Liver (tissue), 9 donors: ENCODE data around the gene ZCCHC9. TPM values are rescaled to one million over a fixed set of nuclear protein-coding genes. Genes with fewer than 3 reads are reported as not detected.

Experiments
- DNase-seq: peaks from one replicate; pipeline ENCODE4 v3.0.0-alpha.2; 2017; ENCODE audit warnings: low spot score
- H3K27ac ChIP-seq, 2 donors: one replicate each; pipeline ENCODE4 v1.7.0; 2013; ENCODE audit warnings: inconsistent platforms in 2 of 2, low read length in 2 of 2, control low read depth in 1 of 2, low read depth in 1 of 2, mild to moderate bottlenecking in 1 of 2
- H3K27me3 ChIP-seq, 4 donors: one replicate each; pipeline versions ENCODE4 v1.6.1 to v1.7.0; 2013; ENCODE audit warnings: low read length in 3 of 4, inconsistent platforms in 1 of 4, mild to moderate bottlenecking in 1 of 4, moderate library complexity in 1 of 4; ENCODE audit not compliant: control insufficient read depth in 4 of 4, insufficient read depth in 4 of 4
- H3K36me3 ChIP-seq, 4 donors: one replicate each; pipeline versions ENCODE4 v1.6.1 to v1.7.0; 2013; ENCODE audit warnings: low read length in 3 of 4, mild to moderate bottlenecking in 3 of 4, low read depth in 1 of 4, moderate library complexity in 1 of 4; ENCODE audit not compliant: control insufficient read depth in 4 of 4, insufficient read depth in 3 of 4
- H3K4me1 ChIP-seq, 4 donors: one replicate each; pipeline versions ENCODE4 v1.6.1 to v1.7.0; 2013; ENCODE audit warnings: low read length in 3 of 4, mild to moderate bottlenecking in 3 of 4, moderate library complexity in 1 of 4; ENCODE audit not compliant: control insufficient read depth in 4 of 4, insufficient read depth in 4 of 4
- H3K4me3 ChIP-seq, 3 donors: one replicate each; pipeline versions ENCODE4 v1.6.1 to v1.7.0; 2013; ENCODE audit warnings: low read length in 3 of 3, control low read depth in 1 of 3, low read depth in 1 of 3, mild to moderate bottlenecking in 1 of 3
- H3K9ac ChIP-seq, 2 donors: one replicate each; pipeline ENCODE4 v1.7.0; 2013; ENCODE audit warnings: low read length in 2 of 2, mild to moderate bottlenecking in 2 of 2, moderate library complexity in 2 of 2, control low read depth in 1 of 2, low read depth in 1 of 2
- H3K9me3 ChIP-seq, 4 donors: one replicate each; pipeline versions ENCODE4 v1.6.1 to v1.7.0; 2013; ENCODE audit warnings: low read length in 3 of 4; ENCODE audit not compliant: control insufficient read depth in 4 of 4
- ATF3 ChIP-seq: IDR thresholded peaks from 2 replicates; pipeline ENCODE4 v1.6.1; 2016; ENCODE audit warnings: antibody characterized with exemption
- CTCF ChIP-seq: fragments of 150-350 bp; IDR thresholded peaks from 2 replicates; pipeline ENCODE4 v1.5.1; 2017; ENCODE audit warnings: improper control_type of control experiment, low read depth, low read length; ENCODE audit not compliant: missing input control
- EGR1 ChIP-seq, 2 donors: IDR thresholded peaks; 2 replicates each; pipeline ENCODE4 v1.6.1; 2016 to 2018; ENCODE audit warnings: antibody characterized with exemption in 2 of 2, low read depth in 2 of 2
- FOXA1 ChIP-seq: IDR thresholded peaks from 2 replicates; pipeline ENCODE4 v1.6.1; 2016; ENCODE audit warnings: antibody characterized with exemption
- FOXA2 ChIP-seq: IDR thresholded peaks from 2 replicates; pipeline ENCODE4 v1.6.1; 2016; ENCODE audit warnings: antibody characterized with exemption
- HNF4A ChIP-seq, 2 donors: conservative IDR thresholded peaks; 2 replicates each; pipeline ENCODE4 v1.6.1; 2016; ENCODE audit warnings: antibody characterized with exemption in 2 of 2, mild to moderate bottlenecking in 2 of 2
- HNF4G ChIP-seq: IDR thresholded peaks from 2 replicates; pipeline ENCODE4 v1.6.1; 2016; ENCODE audit warnings: antibody characterized with exemption
- MAX ChIP-seq: IDR thresholded peaks from 2 replicates; pipeline ENCODE4 v1.6.1; 2016; ENCODE audit warnings: antibody characterized with exemption
- NR2F2 ChIP-seq: IDR thresholded peaks from 2 replicates; pipeline ENCODE4 v1.6.1; 2016; ENCODE audit warnings: antibody characterized with exemption
- RAD21 ChIP-seq, 2 donors: IDR thresholded peaks; 2 replicates each; pipeline ENCODE4 v1.6.1; 2016; ENCODE audit warnings: antibody characterized with exemption in 2 of 2, mild to moderate bottlenecking in 2 of 2
- REST ChIP-seq: IDR thresholded peaks from 2 replicates; pipeline ENCODE4 v1.6.1; 2016; ENCODE audit warnings: antibody characterized with exemption, mild to moderate bottlenecking
- RXRA ChIP-seq, 2 donors: IDR thresholded peaks; 2 replicates each; pipeline ENCODE4 v1.6.1; 2017 to 2018; ENCODE audit warnings: antibody characterized with exemption in 2 of 2, mild to moderate bottlenecking in 1 of 2
- SP1 ChIP-seq: IDR thresholded peaks from 2 replicates; pipeline ENCODE4 v1.6.1; 2018; ENCODE audit warnings: antibody characterized with exemption, mild to moderate bottlenecking
- TAF1 ChIP-seq: conservative IDR thresholded peaks from 2 replicates; pipeline ENCODE4 v1.6.1; 2016; ENCODE audit warnings: antibody characterized with exemption, mild to moderate bottlenecking
- YY1 ChIP-seq: IDR thresholded peaks from 2 replicates; pipeline ENCODE4 v1.6.1; 2016; ENCODE audit warnings: antibody characterized with exemption, mild to moderate bottlenecking
- WGBS: extraction: QIAGEN DNeasy Blood & Tissue Kit; methylation state at CpG from one replicate; pipeline ENCODE4 v1.1.7; 2013; 5-methylcytosine and 5-hydroxymethylcytosine counted together
- polyA plus RNA-seq, 2 donors: library from polyadenylated mRNA; stranded (reverse) in 1 of 2; unstranded in 1 of 2; fragments of 200-250 nt in 1 of 2; fragments of >200 nt in 1 of 2; fragmentation: Nextera tagmentation in 1 of 2; extraction: Ambion mirVana in 1 of 2; gene quantifications; one replicate each; pipeline versions ENCODE4 v1.2.1 to v1.2.3, GENCODE V29; 2013 to 2015
- total RNA-seq, 2 donors: library from RNA; depleted of rRNA; stranded (reverse); fragments of >200 nt; gene quantifications; one replicate each; pipeline ENCODE4 v1.2.3, GENCODE V29; 2014
- donor health status: healthy.
- donor health status: healthy.
- donor health status: healthy.
- donor health status: healthy.
- donor health status: healthy.

The ZCCHC9 gene
- total and polyA plus RNA-seq, 4 donors: 13.5 to 19.9 (median 19.0) TPM

- TF ChIP-seq REST: no peak
- TF ChIP-seq TAF1: no peak
- TF ChIP-seq EGR1 (IDR thresholded peaks at IDR 0.05; ENCODE audit: low read depth in 2 of 2): no peak
- TF ChIP-seq YY1: no peak
- TF ChIP-seq MAX: no peak
- TF ChIP-seq NR2F2: no peak
- TF ChIP-seq FOXA2: no peak
- TF ChIP-seq HNF4A (conservative IDR thresholded peaks at IDR 0.05): no peak
Observed at GRCh38 chr5:81253875-81254274, 47.5 kb upstream of the ZCCHC9 start (continued).

GRCh38 chr5:81254886-81255559 lies 46.4 kb upstream of the ZCCHC9 start:
- Histone ChIP-seq H3K36me3 (peaks cover 0 to 3% (median 1%) of the 10 kb centered on the region in 4 donors), H3K4me1 (no peaks in the 10 kb centered on the region), H3K27ac (no peak overlapping the region), H3K27me3 (no peaks in the 10 kb centered on the region), H3K9ac (no peak overlapping the region), H3K9me3 (no peaks in the 10 kb centered on the region), H3K4me3 (no peak overlapping the region)
- no peak for DNase-seq
- WGBS: 98% methylated on average over 21 of the region's 21 CpGs
- TF ChIP-seq HNF4A (conservative IDR thresholded peaks at IDR 0.05) (no peak), RAD21 (IDR thresholded peaks at IDR 0.05) (no peak), RXRA (IDR thresholded peaks at IDR 0.05) (no peak), SP1 (no peak), FOXA2 (no peak), FOXA1 (no peak), ATF3 (no peak), HNF4G (no peak), MAX (no peak), CTCF (no peak), REST (no peak)
